ENCODE measurements around the gene MAGEF1. TPM values are rescaled to one million over a fixed set of nuclear protein-coding genes. Genes with fewer than 3 reads are reported as not detected.

The MAGEF1 gene
- total and polyA plus RNA-seq, 9 of the 15 experiments (the other 6 are each of a cell fraction or from before 2014, with no cell fraction given) = 1.5 to 39.1 (median 19.8) TPM

DNA sequence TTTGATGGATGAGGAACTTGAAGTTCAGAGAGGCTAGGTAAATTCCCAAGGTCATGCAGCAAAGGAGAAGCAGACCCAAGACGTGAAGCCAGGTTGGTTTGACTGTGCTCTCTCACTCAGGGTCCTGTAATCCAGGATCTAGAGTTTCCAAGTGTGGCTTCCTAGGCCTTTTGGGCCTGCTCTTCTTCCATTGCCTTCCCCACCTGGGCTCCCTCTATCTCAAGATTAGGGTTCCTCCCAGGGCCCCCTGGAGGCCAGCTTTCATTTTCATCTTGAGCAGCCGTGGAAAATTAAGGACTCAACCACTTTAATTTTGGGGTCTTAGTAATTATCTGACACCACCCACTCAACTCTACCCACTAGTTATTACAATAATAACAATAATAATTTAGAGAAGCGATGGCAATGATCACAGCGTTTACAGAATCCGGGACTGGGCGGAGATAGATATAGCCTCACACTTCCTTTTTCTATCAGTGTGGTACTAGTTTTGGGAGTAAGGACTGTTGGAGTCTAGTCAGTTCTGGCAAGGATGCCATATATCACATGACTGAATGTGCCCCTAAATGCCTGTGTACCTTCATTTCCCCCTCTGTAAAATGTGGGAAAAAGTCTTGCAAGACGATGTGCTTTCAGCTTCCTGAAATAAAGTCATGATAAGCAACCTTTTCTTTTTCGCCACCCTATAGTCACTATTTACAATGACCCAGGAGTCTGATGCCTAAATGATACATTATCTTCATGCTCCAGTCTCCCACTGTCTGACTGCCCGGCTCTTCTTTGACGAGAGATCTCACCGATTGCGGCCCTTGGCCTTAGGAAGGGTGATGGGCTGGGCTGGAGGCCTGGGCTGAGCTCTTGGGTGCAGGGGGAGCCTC, 30.2 kb upstream of the MAGEF1 start (continued):
- TF ChIP-seq, protein P1, sequence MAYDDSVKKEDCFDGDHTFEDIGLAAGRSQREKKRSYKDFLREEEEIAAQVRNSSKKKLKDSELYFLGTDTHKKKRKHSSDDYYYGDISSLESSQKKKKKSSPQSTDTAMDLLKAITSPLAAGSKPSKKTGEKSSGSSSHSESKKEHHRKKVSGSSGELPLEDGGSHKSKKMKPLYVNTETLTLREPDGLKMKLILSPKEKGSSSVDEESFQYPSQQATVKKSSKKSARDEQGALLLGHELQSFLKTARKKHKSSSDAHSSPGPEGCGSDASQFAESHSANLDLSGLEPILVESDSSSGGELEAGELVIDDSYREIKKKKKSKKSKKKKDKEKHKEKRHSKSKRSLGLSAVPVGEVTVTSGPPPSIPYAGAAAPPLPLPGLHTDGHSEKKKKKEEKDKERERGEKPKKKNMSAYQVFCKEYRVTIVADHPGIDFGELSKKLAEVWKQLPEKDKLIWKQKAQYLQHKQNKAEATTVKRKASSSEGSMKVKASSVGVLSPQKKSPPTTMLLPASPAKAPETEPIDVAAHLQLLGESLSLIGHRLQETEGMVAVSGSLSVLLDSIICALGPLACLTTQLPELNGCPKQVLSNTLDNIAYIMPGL (CRISPR knock-in tag; IDR thresholded peaks at IDR 0.05) = no peak
- peak in 1 of 2 experiments; percentile 86; a peak in 2 of 4 replicates for TF ChIP-seq TBL1XR1 (IDR thresholded peaks at IDR 0.05; ENCODE audit: low read length in 2 of 2)
- TF ChIP-seq ZNF143 (CRISPR knock-in tag; IDR thresholded peaks at IDR 0.05) = no peak
- no peak for TF ChIP-seq PPARD (CRISPR knock-in tag; IDR thresholded peaks at IDR 0.05)
- no peak for TF ChIP-seq KLF10 (CRISPR knock-in tag; IDR thresholded peaks at IDR 0.05)
- no peak for TF ChIP-seq ZNF239 (CRISPR knock-in tag; IDR thresholded peaks at IDR 0.05)
- no peak for TF ChIP-seq PCBP2 (IDR thresholded peaks at IDR 0.05; ENCODE audit: low read depth, low read length, poor library complexity, severe bottlenecking)
- no peak for TF ChIP-seq ATF1 (CRISPR knock-in tag; IDR thresholded peaks at IDR 0.05)
- no peak for TF ChIP-seq ATF1 (tag; IDR thresholded peaks at IDR 0.05)
- peak; percentile 44; the same call in 1 of the 2 replicates for TF ChIP-seq MTA1 (IDR thresholded peaks at IDR 0.05; ENCODE audit: borderline replicate concordance)
- TF ChIP-seq L3MBTL2 (IDR thresholded peaks at IDR 0.05) = no peak
- TF ChIP-seq CHCHD3 (CRISPR knock-in tag; IDR thresholded peaks at IDR 0.05) = no peak
- TF ChIP-seq U2AF1 (optimal IDR thresholded peaks at IDR 0.05; ENCODE audit: low read depth, low read length) = no peak
- TF ChIP-seq, protein P2, sequence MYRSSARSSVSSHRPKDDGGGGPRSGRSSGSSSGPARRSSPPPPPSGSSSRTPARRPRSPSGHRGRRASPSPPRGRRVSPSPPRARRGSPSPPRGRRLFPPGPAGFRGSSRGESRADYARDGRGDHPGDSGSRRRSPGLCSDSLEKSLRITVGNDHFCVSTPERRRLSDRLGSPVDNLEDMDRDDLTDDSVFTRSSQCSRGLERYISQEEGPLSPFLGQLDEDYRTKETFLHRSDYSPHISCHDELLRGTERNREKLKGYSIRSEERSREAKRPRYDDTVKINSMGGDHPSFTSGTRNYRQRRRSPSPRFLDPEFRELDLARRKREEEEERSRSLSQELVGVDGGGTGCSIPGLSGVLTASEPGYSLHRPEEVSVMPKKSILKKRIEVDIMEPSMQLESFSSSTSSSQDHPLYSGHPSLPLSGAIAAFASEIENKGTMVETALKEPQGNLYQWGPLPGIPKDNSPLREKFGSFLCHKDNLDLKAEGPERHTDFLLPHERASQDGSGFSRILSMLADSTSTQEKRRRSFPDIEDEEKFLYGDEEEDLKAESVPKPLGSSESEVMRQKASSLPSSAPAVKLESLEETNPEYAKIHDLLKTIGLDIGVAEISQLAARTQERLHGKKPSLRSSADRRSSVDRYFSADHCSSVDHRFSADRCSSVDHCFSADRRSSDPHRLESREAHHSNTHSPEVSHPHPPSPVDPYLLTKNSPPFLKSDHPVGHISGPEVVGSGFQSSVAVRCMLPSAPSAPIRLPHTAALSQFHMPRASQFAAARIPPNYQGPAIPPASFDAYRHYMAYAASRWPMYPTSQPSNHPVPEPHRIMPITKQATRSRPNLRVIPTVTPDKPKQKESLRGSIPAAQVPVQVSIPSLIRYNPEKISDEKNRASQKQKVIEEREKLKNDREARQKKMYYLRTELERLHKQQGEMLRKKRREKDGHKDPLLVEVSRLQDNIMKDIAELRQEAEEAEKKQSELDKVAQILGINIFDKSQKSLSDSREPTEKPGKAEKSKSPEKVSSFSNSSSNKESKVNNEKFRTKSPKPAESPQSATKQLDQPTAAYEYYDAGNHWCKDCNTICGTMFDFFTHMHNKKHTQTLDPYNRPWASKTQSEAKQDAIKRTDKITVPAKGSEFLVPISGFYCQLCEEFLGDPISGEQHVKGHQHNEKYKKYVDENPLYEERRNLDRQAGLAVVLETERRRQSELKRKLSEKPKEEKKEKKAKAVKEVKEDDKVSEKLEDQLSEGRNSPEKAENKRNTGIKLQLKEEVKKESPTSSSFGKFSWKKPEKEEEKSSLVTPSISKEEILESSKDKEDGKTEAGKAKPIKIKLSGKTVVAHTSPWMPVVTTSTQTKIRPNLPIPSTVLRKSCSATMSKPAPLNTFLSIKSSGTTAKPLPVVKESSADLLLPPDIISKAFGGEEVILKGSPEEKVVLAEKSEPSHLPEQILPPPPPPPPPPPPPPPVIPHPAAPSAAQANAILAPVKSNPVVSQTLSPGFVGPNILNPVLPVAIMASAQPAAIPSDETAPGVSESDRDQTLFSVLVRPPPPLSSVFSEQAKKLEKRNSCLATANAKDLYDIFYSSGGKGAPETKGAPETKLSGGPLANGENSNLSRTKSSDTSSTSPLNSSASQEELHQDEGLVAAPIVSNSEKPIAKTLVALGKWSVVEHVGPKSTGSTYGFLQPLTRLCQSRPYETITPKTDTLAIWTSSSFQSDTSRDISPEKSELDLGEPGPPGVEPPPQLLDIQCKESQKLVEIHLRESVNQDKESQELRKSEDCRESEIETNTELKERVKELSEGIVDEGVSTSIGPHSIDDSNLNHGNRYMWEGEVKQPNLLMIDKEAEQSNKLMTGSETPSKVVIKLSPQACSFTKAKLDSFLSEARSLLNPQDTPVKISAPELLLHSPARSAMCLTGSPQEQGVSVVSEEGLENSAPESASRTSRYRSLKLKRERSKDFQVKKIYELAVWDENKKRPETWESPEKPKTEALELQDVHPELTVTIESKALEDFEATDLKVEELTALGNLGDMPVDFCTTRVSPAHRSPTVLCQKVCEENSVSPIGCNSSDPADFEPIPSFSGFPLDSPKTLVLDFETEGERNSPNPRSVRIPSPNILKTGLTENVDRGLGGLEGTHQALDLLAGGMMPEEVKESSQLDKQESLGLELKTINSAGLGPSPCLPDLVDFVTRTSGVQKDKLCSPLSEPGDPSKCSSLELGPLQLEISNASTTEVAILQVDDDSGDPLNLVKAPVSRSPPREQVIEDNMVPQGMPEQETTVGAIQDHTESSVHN (IDR thresholded peaks at IDR 0.05; ENCODE audit: borderline replicate concordance in 1 of 2, low read depth in 1 of 2) = no peak
- TF ChIP-seq ZNF583 (CRISPR knock-in tag; IDR thresholded peaks at IDR 0.05) = no peak
- no peak for TF ChIP-seq YY1 (IDR thresholded peaks at IDR 0.05; ENCODE audit: borderline replicate concordance in 1 of 3, control insufficient read depth in 1 of 3, extremely low read depth in 1 of 3, insufficient read depth in 3 of 3, insufficient read length in 1 of 3, insufficient replicate concordance in 2 of 3, low read depth in 1 of 3, low read length in 2 of 3)
- no peak for TF ChIP-seq PTRF (tag; IDR thresholded peaks at IDR 0.05)
- no peak for TF ChIP-seq ERF (CRISPR knock-in tag; IDR thresholded peaks at IDR 0.05)
